C4-2B (cell line): Measurements from ENCODE around the gene DHX32.
"Not testable (repeated sequence)": the region's sequence is repeated elsewhere in the genome, so short reads cannot be mapped to it uniquely, and the experiment has no call there.

Experiments
- ZFX ChIP-seq: fragments of 450-650 bp; IDR thresholded peaks from 2 replicates; pipeline ENCODE4 v1.6.1; 2017
- TF ChIP-seq, protein P1 (sequence below): fragments of 450-650 bp; conservative IDR thresholded peaks from 2 replicates; pipeline ENCODE4 v1.5.1; 2017; ENCODE audit warnings: mild to moderate bottlenecking

DNA sequence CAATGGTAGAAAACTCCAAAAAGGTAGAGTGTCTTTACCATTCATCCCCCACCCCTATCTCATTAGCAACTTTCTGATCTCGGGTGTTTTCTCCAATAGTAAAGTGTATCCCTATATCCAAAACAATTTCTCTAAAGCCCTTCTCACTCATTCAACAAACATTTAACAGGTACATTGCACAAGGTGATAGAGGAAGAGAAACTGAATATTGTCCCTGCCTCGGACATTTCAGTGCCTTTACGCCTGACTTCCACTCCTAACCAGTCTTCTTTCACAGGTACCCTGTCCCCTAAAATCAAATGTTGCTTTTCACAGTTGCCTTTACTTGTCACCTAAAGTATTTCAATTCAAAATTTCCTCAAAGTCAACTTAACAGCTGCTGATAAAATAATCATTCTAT is 13.1 kb upstream of the DHX32 start:
- TF ChIP-seq, protein P1, sequence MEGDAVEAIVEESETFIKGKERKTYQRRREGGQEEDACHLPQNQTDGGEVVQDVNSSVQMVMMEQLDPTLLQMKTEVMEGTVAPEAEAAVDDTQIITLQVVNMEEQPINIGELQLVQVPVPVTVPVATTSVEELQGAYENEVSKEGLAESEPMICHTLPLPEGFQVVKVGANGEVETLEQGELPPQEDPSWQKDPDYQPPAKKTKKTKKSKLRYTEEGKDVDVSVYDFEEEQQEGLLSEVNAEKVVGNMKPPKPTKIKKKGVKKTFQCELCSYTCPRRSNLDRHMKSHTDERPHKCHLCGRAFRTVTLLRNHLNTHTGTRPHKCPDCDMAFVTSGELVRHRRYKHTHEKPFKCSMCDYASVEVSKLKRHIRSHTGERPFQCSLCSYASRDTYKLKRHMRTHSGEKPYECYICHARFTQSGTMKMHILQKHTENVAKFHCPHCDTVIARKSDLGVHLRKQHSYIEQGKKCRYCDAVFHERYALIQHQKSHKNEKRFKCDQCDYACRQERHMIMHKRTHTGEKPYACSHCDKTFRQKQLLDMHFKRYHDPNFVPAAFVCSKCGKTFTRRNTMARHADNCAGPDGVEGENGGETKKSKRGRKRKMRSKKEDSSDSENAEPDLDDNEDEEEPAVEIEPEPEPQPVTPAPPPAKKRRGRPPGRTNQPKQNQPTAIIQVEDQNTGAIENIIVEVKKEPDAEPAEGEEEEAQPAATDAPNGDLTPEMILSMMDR = not testable (repeated sequence)
- not testable (repeated sequence) for TF ChIP-seq ZFX
